Activated T-helper 2 cell treated with anti-CD3 and anti-CD28 coated beads, Interferon-gamma antibody, Interleukin-2, Interleukin-4, amounts not matched to agents 10 μg/mL and 5 μg/mL and 100 μg/mL, durations not matched to agents 14 hours and 24 hours and 36 hours (primary cell): ENCODE results near the gene AMIGO3. TPM values are rescaled to one million over a fixed set of nuclear protein-coding genes. Genes with fewer than 3 reads are reported as not detected.

Experiments used
- DNase-seq: peaks from one replicate; pipeline ENCODE4 v3.0.0; 2021; ENCODE audit warnings: low spot score
- H3K27ac Mint-ChIP-seq: one replicate; pipeline ENCODE4 v1.8.0; 2021; ENCODE audit warnings: mixed read lengths
- H3K27me3 Mint-ChIP-seq: one replicate; pipeline ENCODE4 v1.8.0; 2021; ENCODE audit warnings: low read depth, mixed read lengths
- H3K36me3 Mint-ChIP-seq: one replicate; pipeline ENCODE4 v1.8.0; 2021; ENCODE audit warnings: low read depth, mixed read lengths
- H3K4me1 Mint-ChIP-seq: one replicate; pipeline ENCODE4 v1.8.0; 2021; ENCODE audit warnings: low read depth, mixed read lengths
- H3K4me3 Mint-ChIP-seq: one replicate; pipeline ENCODE4 v1.8.0; 2021; ENCODE audit warnings: low read depth, mild to moderate bottlenecking, moderate library complexity, mixed read lengths
- H3K9me3 Mint-ChIP-seq: one replicate; pipeline ENCODE4 v1.8.0; 2021; ENCODE audit warnings: mixed read lengths
- intact Hi-C: fragments of 100-400 bp; cut with micrococcal nuclease; formaldehyde crosslinking; loops from one replicate; pipeline ENCODE4 v1.15.1; 2023
- total RNA-seq: library from RNA; stranded (reverse); gene quantifications from 2 replicates; pipeline ENCODE4 v1.2.3, GENCODE V29; 2022

AMIGO3 gene
- total RNA-seq, 1 donor from 2014 or later = not detected

GRCh38 chr3:49673121-49673714 is 46.3 kb downstream of the AMIGO3 start:
- peaks cover 16% of the 10 kb centered on the region for H3K36me3 Mint-ChIP-seq
- no peak for DNase-seq
- no peaks in the 10 kb centered on the region for H3K27me3 Mint-ChIP-seq
- intact Hi-C loops = loop anchor here (5.0 kb wide), 1 partner anchor 201 kb away; the partner anchor contains the start of gene DAG1
- H3K27ac Mint-ChIP-seq = peak overlapping the region; percentile 97
- H3K4me1 Mint-ChIP-seq = peaks cover 16% of the 10 kb centered on the region
- H3K9me3 Mint-ChIP-seq = no peaks in the 10 kb centered on the region
- H3K4me3 Mint-ChIP-seq = peak overlapping the region; percentile 91

- peak overlapping the region; percentile 73 for H3K4me3 Mint-ChIP-seq
- H3K36me3 Mint-ChIP-seq = peaks cover 4% of the 10 kb centered on the region
- peaks cover 16% of the 10 kb centered on the region for H3K4me1 Mint-ChIP-seq
- peak overlapping the region; percentile 63 for H3K27ac Mint-ChIP-seq
- DNase-seq = peak; percentile 59
- intact Hi-C loops = loop anchor here (1.0 to 5.0 kb wide), 2 partner anchors 132 to 199 kb away; partner anchors contain the start of gene DAG1
- H3K27me3 Mint-ChIP-seq = no peaks in the 10 kb centered on the region
- H3K9me3 Mint-ChIP-seq = no peaks in the 10 kb centered on the region
These were observed 47.9 kb downstream of the AMIGO3 start for GRCh38 chr3:49671291-49672288.

- Mint-ChIP-seq H3K27ac (no peak overlapping the region), H3K27me3 (no peaks in the 10 kb centered on the region), H3K36me3 (no peaks in the 10 kb centered on the region)
These were observed 48.6 kb downstream of the AMIGO3 start for GRCh38 chr3:49670940-49671290.

GRCh38 chr3:49669352-49669751 is 50.1 kb downstream of the AMIGO3 start:
- DNase-seq = no peak
- Mint-ChIP-seq H3K9me3 (no peaks in the 10 kb centered on the region), H3K4me3 (no peak overlapping the region), H3K27ac (no peak overlapping the region), H3K4me1 (peaks cover 8% of the 10 kb centered on the region), H3K27me3 (no peaks in the 10 kb centered on the region), H3K36me3 (no peaks in the 10 kb centered on the region)
- intact Hi-C loops = no loop called here

More at GRCh38 chr3:49670940-49671290, 48.6 kb downstream of the AMIGO3 start:
- intact Hi-C loops = loop anchor here (1.0 to 5.0 kb wide), 2 partner anchors 132 to 199 kb away; partner anchors contain the start of gene DAG1
- H3K4me3 Mint-ChIP-seq = no peak overlapping the region
- no peak for DNase-seq
- H3K9me3 Mint-ChIP-seq = no peaks in the 10 kb centered on the region
- peaks cover 16% of the 10 kb centered on the region for H3K4me1 Mint-ChIP-seq

DNA sequence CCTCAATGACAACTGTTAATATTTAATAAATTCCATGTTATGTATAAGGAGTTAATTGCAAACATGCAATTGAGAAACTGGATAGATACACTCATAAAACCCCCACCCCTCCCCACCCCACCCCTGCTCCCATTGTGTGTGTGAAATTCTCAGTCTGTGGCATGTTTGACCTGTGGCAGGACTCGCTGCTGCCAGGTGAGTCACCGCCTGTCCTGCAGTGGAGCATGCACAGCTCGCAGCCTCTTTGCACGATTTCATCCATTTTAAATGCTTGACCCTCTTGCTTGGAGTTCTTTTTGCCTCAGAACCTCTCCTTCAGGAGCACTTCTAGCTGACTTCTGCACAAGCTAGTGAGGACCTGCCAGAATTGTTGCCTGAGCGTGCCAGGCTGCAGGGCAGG is 50.6 kb downstream of the AMIGO3 start:
- DNase-seq = no peak
- no peak overlapping the region for H3K4me3 Mint-ChIP-seq
- intact Hi-C loops = no loop called here
- no peaks in the 10 kb centered on the region for H3K9me3 Mint-ChIP-seq
- peaks cover 8% of the 10 kb centered on the region for H3K4me1 Mint-ChIP-seq
- no peaks in the 10 kb centered on the region for H3K36me3 Mint-ChIP-seq
- H3K27me3 Mint-ChIP-seq = no peaks in the 10 kb centered on the region
- no peak overlapping the region for H3K27ac Mint-ChIP-seq

GRCh38 chr3:49668414-49668797 is 51.1 kb downstream of the AMIGO3 start:
- H3K36me3 Mint-ChIP-seq = no peaks in the 10 kb centered on the region
- no peaks in the 10 kb centered on the region for H3K27me3 Mint-ChIP-seq
- H3K4me1 Mint-ChIP-seq = peaks cover 8% of the 10 kb centered on the region
- no peak for DNase-seq
- intact Hi-C loops = no loop called here
- no peak overlapping the region for H3K27ac Mint-ChIP-seq
- no peaks in the 10 kb centered on the region for H3K9me3 Mint-ChIP-seq
- H3K4me3 Mint-ChIP-seq = no peak overlapping the region

DNA sequence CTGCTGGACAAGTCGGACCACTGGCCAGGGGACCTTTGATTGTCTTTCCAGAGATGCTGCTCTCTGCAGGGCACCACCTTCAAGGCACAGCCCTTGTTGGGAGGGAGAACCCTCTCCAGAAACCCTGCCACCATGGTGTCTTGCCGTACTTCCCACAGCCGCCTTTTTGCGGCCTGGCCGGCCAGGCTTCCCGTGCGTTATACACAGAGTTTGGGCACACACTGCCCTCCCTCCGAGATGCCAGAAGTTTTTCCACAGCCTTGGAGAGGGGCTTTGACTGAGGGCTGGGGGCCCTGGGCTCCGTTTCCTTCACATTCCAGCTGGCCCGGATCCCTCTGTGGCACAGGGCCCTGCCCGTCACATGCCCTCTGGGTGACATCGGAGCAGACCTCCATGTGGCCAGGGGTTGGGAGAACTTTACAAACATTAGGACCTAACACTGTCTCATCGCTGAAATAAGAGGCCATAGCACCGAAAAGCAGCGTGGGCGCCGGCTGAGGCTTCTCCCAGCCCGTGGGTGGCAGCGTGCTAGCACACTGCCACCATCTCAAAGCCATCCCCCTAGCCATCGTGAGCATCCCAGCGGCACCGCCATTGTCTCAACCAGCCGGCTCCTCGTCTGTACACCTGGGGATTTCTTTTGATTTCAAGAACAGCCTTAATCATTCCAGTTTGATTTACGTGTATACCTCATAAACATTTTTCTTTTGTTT is 51.6 kb downstream of the AMIGO3 start:
- no peak for DNase-seq
- Mint-ChIP-seq H3K4me3 (no peak overlapping the region), H3K36me3 (no peaks in the 10 kb centered on the region), H3K27me3 (no peaks in the 10 kb centered on the region), H3K4me1 (peaks cover 6% of the 10 kb centered on the region), H3K27ac (no peak overlapping the region), H3K9me3 (no peaks in the 10 kb centered on the region)
- intact Hi-C loops = no loop called here

Other genes starting within 250 kb of the AMIGO3 start
- gene DAG1, start 249.4 kb downstream of the AMIGO3 start, total RNA-seq = 17.0 and 25.9 TPM in 2 replicates
- 0.09 and 0.11 TPM in 2 replicates for gene BSN, start 165.2 kb downstream of the AMIGO3 start, total RNA-seq
- 111 and 113 TPM in 2 replicates for gene APEH, start 45.3 kb downstream of the AMIGO3 start, total RNA-seq
- gene MST1, start 30.2 kb downstream of the AMIGO3 start, total RNA-seq = 8.3 and 11.1 TPM in 2 replicates
- 43.0 and 45.1 TPM in 2 replicates for gene RNF123, start 30.1 kb downstream of the AMIGO3 start, total RNA-seq
- 45.9 and 48.0 TPM in 2 replicates for gene GMPPB, start 4.3 kb upstream of the AMIGO3 start, total RNA-seq
- gene IP6K1, start 66.9 kb upstream of the AMIGO3 start, total RNA-seq = 36.9 and 40.7 TPM in 2 replicates
- gene CDHR4, start 80.2 kb upstream of the AMIGO3 start, total RNA-seq = 0.16 TPM in 1 of 2 replicates, not detected in the other
- gene INKA1, start 83.6 kb upstream of the AMIGO3 start, total RNA-seq = 1.2 and 2.3 TPM in 2 replicates
- gene UBA7, start 94.3 kb upstream of the AMIGO3 start, total RNA-seq = 92.0 and 95.7 TPM in 2 replicates
- 21.0 and 26.6 TPM in 2 replicates for gene TRAIP, start 136.9 kb upstream of the AMIGO3 start, total RNA-seq
- 0.39 and 0.46 TPM in 2 replicates for gene CAMKV, start 150.2 kb upstream of the AMIGO3 start, total RNA-seq
- gene MST1R, start 184.2 kb upstream of the AMIGO3 start, total RNA-seq = 1.2 and 1.3 TPM in 2 replicates
- gene MON1A, start 210.1 kb upstream of the AMIGO3 start, total RNA-seq = 15.1 and 15.7 TPM in 2 replicates
- gene RBM6, start 220.5 kb upstream of the AMIGO3 start, total RNA-seq = 99.2 and 104 TPM in 2 replicates